CD1c-positive myeloid dendritic cell (primary cell): Measurements from ENCODE around the gene LIPT2.
A peak's percentile ranks its signal among the peaks of the same experiment; 100 is the strongest.
"Not testable (repeated sequence)": the region's sequence is repeated elsewhere in the genome, so short reads cannot be mapped to it uniquely, and the experiment has no call there.

Experiments
- DNase-seq: peaks from one replicate; pipeline ENCODE4 v3.0.0-alpha.2; 2016; ENCODE audit errors: extremely low spot score

The LIPT2 gene

GRCh38 chr11:74492974-74493790 is at the start of gene LIPT2:
TSS of gene LIPT2 (minus strand) at chr11:74493724. CDS start at chr11:74493703, 21 bp downstream.
- DNase-seq, result peak; percentile 99

DNA sequence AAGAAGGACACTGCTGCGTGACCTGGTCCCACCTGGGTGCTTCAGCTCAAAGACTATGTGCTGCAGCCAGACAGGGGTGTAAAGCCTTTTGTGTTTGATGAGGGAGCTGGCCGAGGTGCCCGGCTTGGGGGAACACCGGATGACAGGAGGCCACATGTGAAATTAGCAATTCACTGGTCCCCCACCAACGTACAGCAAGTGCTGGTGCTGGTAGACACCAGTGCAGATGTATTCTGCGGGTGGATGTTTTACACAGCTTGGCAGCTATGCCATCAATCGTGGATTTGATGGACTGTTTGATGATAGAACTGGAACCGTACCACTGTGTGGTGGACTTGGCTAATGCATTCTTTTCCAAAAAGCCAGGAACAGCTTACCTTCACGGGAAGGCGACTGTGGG is 47.9 kb upstream of the LIPT2 start:
- no peak for DNase-seq

DNA sequence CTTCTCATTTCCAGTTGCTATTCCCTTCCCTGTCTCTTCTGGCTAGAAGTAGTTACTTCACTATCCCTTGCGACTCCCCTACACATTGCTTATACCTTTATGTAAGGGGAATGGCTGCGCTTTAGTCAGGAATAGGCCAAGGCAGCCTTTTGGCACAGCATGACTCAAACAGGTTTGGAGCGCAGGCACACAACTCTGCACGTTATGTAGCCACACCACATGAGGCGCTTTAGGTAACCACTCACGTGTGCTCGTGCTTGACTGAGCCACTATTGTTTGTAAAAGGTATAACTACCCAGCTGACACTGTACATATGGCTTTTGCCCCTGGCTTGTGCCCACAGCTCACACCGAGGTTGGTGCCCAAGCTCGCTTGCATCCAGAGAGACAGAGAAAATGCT is 46.7 kb upstream of the LIPT2 start:
- DNase-seq, result no peak

GRCh38 chr11:74538680-74539079 is 45.2 kb upstream of the LIPT2 start:
- DNase-seq, result no peak

DNA sequence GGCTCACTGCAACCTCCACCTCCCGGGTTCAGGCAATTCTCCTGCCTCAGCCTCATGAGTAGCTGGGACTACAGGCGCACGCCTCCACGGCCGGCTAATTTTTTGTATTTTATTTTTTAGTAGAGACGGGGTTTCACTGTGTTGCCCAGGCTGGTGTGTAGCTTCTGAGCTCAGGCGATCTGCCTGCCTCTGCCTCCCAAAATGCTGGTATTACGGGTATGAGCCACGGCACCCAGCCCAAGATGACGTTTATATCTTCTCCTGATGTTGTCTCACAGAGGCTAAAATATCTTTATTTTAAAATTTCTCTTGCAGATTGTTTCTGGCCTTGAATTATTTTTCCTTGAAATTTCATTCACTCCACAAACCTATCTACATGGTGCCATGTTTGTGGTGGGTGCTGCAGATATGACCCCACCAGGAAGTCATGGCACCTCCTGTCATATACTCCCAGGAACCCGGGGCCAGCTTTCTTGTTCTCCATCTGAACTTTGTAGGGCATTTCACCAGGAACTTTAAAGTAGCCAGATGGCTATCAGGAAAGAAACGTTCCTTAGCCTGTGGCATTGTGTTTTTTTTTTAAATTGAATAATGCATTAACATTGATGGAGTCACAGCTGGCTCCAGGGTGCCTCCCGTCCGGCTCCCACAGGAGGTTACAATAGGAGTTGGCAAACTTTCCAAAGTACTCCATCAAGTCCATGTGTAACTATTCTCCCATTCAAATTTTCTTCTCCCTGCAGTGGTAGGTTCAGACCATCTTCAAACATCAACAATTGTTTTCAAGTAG is 42.0 kb upstream of the LIPT2 start:
- no peak for DNase-seq

GRCh38 chr11:74534946-74535275 is 41.4 kb upstream of the LIPT2 start:
- not testable (repeated sequence) for DNase-seq

GRCh38 chr11:74534216-74534945 is 40.9 kb upstream of the LIPT2 start:
- DNase-seq, result peak; percentile 32

DNA sequence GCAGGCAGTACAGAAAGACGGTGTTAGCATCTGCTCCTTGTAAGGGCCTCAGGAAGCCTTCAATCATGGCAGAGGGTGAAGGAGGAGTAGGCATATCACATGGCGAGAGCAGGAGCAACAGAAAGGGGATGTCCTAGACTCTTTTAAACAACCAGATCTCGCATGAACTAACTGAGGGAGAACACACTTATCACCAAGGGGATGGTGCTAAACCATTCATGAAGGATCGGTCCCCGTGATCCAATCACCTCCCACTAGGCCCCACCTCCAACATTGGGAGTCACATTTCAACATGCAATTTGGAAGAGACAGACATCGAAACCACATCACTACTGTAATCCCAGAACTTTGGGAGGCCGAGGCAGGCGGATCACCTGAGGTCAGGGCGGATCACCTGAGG is 39.9 kb upstream of the LIPT2 start:
- no peak for DNase-seq

DNA sequence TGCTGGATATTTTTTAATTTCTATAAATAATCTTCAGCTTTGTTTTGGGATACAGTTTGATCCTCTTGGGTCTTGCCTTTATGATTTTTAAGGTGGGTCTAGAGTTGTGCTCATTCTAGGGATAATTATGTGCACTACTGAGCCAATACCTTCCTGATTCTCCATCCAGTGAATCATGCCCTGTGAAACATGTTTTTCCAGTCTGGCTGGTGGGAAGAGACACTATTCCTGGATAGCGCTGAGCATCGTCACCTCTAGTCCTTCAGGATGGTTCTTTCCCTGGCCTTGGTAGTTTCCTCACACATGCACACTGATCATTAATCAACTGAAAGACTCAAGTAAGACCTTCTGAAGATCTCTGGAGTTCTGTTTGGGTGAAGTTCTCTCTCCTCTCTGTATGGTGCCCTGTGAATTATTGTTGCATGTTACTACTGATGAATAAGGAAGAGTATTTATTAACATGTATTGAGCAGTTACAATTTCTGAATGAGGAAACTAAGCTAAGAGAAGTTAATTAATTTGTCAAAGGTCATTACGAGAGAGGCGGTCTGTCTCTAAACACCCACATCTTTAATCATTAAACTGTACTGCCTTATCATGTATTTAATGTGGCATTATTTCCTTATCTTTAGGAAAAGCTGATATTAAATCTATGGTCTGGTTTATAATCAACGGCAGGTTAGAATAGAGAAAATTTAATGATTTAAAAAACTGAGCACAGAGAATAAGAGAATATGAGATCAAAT is 39.1 kb upstream of the LIPT2 start:
- DNase-seq, result no peak

DNA sequence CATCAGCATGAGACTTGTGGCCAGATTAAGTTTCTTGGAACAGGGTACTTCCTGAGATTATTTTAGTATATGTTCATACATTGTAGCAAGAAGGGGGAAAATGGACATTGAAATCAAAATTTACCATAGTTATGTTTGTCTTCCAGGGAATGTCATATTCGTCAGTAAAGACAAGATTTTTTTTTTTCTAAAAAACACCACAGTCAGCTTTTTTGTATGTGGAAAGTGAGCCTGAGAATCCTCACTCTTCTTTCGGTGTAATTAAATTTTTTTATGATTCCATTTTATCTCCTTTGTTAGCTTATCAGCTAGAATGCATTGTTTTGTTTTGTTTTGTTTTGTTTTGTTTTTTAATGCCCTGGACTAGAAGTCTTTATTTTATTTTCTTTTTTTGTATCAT is 31.5 kb upstream of the LIPT2 start:
- no peak for DNase-seq

- DNase-seq, result no peak
These were observed 31.0 kb upstream of the LIPT2 start for GRCh38 chr11:74524501-74524900.

DNA sequence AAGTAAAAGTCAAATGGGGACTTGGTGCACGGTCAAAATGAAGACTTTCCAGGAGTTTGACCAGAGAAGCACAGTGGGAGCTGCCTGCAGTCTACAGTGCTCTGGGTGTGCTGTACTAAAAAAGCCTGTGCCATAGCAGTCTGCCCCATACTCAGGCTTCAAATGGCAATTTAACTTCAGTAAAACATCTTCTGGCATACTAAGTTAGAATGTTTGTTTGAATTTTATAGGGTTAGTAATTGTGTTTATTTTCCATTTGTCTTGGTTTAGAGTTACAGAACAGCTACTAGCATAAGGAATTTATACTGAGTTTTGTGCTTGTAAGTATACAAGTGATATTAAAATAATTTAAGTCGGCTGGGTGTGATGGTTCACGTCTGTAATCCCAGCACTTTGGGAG is 29.3 kb upstream of the LIPT2 start:
- no peak for DNase-seq

DNA sequence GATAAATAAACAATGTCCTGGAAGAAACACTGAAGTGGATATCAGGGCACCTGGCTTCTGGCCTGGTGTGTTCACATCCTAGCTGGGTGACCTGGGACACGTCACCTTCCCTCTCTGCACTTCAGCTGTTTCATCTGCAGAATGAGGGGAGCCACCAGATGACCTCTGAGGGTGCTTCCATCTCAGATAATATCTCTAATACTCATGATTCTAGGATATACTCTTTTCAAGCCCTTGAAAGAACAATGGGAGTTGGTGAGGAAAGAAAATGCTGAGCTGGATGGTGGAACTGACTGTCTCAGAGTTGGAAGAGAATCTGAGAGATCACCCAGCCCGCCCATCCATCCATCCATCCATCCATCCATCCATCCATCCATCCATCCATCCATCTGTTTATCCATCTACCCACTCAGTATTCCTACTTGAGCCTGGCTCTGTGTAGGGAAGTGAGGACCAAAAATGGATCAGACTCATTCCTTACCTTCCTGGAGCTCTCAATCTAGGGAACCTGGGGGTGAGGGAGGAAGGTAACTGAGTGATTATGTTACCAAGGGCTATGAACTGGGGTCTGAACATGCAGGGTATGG is 28.2 kb upstream of the LIPT2 start:
- no peak for DNase-seq

GRCh38 chr11:74520927-74521665 is 27.6 kb upstream of the LIPT2 start:
- DNase-seq, result no peak

GRCh38 chr11:74520316-74520715 is 26.8 kb upstream of the LIPT2 start:
- no peak for DNase-seq

GRCh38 chr11:74519710-74520109 is 26.2 kb upstream of the LIPT2 start:
- no peak for DNase-seq

- not testable (repeated sequence) for DNase-seq
These were observed 24.1 kb upstream of the LIPT2 start for GRCh38 chr11:74517592-74517991.

DNA sequence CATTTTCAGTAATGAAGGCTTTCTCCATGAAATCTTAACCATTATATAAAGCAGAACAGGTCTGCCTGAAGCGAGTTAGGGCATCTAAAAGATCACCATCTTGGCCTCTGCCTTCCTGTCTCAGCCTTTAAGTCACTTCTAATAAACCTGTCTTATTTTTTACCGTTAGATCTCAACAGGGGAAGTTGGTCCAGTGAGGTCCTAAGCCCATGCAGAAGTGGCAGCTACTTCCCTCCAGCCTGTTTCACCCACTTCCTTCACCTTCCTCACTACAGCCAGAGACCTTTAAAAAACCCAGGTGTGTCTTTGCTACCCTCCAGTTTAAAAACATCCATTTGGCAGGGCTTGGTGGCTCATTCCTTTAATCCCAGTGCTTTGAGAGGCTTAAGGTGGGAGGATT is 14.1 kb upstream of the LIPT2 start:
- DNase-seq, result peak; percentile 9

GRCh38 chr11:74506823-74507222 is 13.3 kb upstream of the LIPT2 start:
- DNase-seq, result no peak

DNA sequence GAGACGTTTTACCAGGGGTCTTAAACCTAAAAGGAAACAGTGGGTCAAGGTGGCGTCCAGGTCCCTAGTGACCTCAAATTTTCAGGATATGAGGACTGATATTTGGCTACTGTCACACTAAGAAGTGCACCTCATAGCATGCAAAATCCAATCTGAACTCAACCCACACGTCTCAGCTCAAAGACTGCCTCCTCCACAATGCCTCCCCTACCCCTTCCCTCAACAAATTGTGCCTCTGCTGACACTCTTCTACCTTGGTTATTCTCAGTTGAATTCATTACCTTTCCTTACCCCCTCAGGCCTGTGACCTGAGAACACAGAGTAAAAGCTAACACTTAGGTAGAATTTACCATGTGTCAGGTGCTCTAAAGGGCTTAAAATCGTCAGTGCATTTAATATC is 12.4 kb upstream of the LIPT2 start:
- DNase-seq, result no peak
